CD4-positive, alpha-beta T cell treated with Interferon gamma for 1 hour (primary cell): Measurements from ENCODE around the gene TMCO4.
"Not testable (repeated sequence)": the region's sequence is repeated elsewhere in the genome, so short reads cannot be mapped to it uniquely, and the experiment has no call there.

Source experiments
- DNase-seq: peaks from one replicate; pipeline ENCODE4 v3.0.0-alpha.2; 2020

The TMCO4 gene

DNA sequence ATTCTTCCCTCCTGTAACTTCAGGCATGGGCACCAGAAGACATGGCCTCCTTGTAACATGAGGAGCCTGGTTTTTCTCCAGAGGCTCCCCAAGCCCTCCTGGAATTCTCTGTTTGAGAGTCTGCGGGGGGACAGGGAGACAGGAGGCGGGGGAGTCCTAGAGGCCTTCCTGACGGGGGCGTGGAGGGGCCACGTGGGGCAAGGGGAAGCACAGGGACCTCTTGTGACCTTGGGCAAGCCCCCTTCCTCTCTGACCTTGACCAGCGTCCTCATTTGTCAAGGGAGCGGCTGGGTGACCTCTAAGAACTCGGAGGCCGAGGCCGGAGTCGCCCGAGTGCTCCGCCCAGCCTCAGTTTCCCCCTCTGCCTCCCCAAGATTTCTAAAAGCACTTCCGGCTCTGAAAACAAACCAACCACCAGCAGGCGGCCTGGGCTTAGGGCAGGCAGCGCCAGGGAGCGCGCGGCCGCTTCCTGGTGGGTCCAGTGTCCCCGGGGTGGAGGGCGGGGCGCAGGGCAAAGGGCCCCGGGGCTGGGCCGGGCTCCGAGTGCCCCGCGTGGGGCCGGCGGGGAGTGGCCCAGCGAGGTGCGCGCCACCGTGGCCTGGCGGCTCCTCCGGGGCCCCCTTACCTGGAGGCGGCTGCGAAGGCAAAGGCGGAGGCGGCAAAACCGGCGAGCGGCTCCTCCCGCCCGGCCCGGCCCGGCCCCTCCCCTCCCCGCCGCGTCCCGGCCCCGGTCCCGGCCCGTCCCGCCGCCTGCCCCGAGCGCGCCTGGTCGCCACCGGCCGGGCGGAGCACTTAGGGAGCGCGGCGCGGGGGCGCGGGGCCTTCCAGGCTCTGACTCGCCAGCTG, at the start of gene TMCO4:
TSS of gene TMCO4 (minus strand) at position 687 of the 846 bp plus-strand sequence. CDS start 19,158 bp downstream, outside the sequence.
- DNase-seq: peak; percentile 37

DNA sequence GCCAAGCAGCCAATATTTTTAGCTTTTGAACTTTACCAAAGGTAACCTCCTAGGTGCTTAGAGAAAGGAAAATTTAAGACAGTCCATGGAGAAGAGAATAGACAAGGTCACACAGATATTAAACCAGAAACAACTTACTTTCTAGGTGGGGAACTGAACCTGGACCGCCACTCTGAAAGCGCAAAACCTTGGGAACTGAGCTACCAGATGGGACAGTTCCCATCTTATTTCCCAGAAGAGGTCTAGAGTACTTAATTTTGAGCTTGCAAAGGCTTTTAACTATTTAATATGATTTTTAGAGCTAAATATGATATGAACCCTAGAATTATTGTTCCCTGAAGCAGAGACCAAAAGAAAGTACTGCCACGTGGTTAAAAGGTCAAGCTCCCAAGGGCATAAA, 49.6 kb upstream of the TMCO4 start:
- not testable (repeated sequence) for DNase-seq

DNA sequence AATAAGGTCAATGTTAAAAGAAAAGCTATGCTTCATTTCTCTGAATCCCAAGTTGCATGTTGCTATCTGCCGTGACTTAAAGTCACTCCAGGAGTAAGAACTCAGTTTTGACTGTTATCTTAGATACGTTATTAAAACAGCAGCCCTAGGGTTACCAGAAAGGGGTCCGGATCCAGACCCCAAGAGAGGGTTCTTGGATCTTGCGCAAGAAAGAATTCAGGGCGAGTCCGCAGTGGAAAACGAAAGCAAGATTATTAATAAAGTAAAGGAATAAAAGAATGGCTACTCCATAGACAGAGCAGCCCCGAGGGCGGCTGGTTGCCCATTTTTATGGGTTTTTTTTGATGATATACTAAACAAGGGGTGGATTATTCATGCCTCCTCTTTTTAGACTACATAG, 47.6 kb upstream of the TMCO4 start:
- not testable (repeated sequence) for DNase-seq

DNA sequence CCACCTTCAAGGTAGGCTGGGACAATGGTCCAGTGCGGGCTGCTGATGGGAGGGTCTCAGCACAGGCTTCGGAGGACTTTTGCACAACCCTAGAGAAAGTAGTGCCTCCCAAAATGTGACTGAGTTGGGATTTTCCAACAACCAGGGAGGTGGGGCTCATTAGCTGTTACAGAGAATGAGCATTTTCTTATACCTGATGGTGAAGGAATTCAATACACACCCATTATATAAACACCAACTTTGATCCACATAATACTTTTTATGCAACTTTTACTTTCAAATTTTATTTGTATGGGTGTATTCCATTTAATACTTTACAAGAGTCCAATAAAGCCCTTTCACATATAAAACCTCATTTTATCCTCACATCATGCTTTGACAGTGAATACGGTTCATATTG, 46.6 kb upstream of the TMCO4 start:
- DNase-seq: no peak

DNA sequence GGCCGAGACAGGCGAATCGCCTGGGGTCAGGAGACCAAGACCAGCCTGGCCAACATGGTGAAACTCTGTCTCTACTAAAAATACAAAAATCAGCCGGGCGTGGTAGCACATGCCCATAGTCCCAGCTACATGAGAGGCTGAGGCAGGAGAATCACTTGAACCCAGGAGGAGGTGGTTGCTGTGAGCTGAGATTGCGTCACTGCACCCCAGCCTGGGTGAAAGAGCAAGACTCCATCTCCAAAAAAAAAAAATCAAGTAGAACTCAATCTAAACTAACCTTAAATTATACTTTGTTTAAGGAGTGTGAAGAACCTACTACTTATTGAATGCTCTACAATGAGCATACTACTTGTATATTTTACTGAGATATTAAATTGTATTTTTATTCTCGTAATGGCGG, 45.8 kb upstream of the TMCO4 start:
- DNase-seq: no peak

DNA sequence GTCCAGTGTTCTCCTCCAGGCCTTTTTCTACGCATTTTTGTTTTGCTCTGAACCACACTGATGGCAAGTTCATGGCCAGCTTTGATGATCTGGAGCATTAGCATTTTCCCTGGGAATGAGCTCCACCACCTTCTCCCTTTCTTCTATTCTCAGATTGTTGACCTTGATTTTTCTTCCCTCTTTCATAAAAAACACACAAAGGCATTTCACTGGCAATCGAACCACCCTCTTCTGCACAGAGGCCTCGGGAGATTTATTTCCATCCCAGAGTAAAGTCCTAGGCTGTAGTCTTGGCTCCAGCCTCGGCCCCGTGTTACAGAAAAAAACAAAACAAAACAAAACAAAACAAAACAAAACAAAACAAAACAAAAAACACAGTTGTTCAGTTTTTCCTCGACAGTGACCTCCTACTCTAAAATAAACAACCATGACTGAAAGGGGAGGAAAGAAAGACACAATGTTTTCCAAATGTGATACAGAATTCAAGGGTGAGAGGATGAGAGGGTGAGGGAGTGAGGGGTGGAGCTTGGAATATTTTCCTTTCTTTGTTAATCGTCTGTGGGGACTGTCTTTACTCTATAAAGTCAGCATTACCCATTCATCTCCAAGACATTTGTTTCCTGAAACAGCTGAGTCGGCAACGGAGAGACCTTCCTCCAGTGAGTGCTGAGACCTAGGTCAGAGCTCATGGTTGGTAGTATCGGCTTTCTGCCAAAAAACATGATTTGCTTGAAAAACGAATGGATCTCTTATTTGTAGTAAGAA, 45.2 kb upstream of the TMCO4 start:
- DNase-seq: no peak

DNA sequence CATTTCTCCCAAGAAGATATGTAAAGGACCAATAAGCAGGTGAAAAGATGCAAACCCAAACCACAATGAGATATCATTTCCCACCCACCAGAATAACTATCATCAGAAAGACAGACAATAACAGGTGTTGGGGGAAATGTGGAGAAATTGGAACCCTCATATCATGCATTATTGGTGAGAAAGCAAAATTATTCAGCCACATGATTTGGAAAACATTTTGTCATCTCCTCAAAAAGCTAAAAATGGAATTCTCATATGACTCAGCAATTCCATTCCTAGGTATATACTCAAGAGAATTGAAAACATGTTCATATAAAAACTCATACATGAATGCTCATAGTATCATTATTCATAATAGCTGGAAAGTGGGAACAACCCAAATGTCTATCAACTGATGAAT, 40.5 kb upstream of the TMCO4 start:
- no peak for DNase-seq

DNA sequence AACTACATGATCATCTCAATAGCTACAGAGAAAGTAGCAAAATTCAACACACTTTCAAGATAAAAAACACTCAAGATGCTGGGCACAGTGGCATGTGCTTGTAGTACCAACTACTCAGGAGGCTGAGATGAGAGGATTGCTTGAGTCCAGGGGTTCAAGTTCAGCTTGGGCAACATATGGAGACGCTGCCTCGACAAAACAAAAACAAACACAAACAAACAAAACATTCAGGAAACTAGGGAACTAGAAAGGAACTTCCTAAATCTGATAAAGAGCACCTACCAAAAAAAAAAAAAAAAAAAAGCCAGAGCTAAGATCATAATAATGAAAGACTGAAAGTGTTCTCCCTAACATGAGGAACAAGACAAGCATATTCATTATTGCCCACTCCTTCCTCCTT, 38.1 kb upstream of the TMCO4 start:
- no peak for DNase-seq

DNA sequence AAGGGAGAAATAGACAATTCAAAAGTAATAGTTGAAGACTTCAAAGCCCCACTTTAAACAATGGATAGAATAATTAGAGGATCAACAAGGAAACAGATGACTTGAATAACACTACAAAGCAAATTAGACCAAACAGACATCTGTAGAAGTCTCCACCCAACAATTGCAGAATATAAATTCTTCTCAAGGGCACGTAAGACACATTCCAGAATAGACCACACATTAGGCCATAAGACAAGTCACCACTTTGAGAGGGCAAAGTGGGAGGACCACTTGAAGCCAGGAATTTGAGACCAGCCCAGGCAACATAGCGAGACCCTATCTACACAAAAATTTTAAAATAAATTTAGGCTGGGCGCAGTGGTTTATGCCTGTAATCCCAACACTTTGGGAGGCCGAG, 35.9 kb upstream of the TMCO4 start:
- DNase-seq: no peak

DNA sequence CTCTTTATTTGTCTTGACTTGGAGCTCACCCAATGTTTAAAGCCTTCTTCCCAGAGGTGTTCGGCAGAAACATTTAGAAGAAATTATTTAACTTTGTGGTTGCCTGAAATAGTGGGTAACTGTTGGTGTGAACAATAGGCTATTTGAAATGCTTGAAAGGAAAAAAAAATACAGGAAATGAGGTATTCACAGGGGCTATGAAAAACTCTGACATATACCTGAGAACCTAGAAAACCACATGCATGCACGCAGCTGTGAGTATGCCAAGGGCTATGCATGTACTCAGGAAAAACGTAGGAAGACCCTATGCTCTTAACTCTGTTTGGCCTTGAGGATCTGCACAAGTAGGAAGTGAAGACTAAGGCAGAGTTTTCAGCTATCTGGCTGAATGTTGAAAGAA, 31.7 kb upstream of the TMCO4 start:
- DNase-seq: no peak

DNA sequence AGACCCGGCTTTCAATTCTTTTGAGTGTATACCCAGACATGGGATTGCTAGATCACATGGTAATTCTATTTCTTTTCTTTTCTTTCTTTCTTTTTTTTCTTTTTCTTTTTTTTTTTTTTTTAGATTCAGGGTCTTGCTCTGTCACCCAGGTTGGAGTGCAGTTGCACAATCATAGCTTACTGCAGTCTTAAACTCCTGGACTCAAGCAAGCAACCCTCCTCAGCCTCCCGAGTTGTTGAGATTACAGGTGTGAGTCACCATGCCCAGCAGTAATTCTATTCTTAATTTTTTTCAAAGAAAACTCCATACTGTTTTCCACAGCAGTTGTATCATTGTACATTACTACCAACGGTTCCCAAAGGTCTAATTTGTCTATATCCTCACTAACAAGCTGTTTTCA, 28.8 kb upstream of the TMCO4 start:
- no peak for DNase-seq

DNA sequence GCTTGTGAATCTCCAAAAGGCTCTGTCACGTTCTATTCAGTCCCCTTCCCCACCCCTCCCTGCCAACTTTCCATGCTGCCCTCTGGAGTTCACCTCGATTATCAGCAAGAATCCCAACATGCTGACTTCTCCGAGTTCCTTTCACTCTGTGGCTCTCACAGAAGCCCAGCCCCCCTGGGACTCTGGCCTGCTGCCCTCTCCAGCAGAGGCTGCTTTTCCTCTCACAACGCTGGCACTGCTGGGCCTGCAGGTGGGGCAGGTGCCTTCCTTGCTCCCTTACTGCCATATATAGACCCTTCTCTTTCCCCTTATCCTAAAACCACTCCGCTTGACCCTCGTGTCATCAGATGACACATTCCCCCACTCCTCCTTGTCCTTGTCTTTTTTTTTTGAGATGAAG, 25.6 kb upstream of the TMCO4 start:
- DNase-seq: no peak

DNA sequence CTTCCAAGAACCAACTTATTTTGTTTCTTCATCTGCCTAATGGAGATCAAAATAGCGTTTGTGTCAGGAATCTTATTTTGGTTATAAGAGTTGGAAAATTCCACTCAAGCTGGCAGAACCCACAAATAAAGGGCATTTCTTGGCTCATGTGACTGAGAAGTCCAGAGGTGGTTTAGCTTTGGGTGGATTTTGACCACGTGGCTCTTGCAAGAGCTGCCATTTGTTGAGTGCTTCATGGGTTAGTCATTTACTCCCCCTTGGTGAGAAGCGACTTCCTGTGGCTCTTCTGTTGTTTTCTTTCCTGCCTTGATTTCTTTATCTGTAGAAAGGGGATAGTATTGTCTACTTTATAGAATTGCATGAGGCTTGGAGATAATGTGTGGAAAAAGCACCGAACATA, 24.8 kb upstream of the TMCO4 start:
- no peak for DNase-seq

DNA sequence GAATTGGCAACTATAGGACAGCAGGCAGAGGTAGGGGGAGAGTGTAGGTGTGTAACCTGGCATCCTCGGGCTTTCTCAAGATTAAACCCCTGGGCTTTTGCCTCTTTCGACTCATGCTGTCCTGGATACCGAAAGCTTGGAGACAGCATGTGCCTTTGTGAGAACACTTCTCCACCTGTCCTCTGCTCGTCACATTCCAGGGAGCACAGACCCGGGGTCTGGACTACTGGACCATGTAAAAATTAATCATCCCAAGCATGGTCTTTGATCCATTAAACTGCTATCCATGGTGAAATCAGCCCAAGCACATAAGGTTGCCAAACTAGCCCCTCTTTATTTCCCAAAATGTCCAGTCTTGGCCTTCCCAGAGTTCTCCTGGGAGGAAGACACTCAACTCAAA, 24.3 kb upstream of the TMCO4 start:
- no peak for DNase-seq

DNA sequence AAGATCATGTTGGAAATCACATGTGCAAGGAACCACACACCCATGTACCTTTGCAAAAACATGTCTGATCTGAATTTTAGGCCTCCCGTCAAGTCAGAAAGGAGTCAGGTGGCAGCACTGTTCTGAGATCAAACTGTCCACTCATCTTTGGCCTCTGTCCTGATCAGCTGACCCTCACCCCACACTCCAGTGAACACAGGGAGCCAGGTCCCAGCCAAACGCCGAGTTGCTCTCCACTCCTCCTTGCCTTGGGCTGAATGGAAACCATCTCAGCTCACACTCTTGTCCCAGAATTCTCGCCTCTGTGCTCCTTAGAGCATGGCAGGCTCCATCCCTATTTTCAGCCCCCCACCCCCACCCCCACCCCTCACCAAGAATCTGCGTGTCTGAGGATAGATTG, 20.0 kb upstream of the TMCO4 start:
- no peak for DNase-seq

DNA sequence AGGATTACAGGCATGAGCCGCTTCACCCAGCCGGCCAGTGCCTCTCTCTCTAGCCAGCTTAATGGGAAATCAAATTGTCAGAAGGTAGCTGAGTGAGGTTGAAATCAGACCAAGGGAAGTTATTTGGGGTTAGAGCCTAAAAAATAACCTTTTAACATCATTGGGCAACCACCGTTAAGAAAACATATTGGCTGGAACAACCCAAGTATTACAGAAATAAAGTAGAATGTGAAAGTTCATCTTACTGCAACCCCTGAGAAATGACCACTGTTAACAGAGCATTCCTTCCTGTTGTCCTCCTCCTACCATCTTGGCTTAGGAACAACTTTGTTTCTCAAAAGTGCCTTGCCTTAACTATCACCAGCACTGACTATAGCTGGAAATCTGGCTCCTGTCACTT, 18.6 kb upstream of the TMCO4 start:
- DNase-seq: no peak

DNA sequence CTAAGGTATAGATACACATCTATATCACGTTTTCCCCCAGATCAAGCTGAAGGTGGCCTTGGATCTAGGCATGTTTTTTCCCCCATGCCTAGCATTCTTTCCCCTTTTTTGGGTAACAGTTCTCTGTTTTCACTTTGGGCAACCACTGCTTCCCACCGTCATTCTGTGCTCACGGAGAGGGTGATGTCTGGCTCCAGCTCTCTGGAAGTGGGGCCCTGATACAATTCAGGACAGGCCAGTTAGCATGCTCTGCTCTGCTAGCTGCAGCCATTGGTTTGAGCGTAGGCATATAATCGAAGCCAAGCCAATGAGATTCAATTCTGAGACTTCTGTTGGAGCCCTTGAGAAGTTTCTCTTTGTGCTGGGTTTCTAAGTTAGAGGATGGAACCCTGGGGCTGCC, 17.4 kb upstream of the TMCO4 start:
- DNase-seq: no peak

DNA sequence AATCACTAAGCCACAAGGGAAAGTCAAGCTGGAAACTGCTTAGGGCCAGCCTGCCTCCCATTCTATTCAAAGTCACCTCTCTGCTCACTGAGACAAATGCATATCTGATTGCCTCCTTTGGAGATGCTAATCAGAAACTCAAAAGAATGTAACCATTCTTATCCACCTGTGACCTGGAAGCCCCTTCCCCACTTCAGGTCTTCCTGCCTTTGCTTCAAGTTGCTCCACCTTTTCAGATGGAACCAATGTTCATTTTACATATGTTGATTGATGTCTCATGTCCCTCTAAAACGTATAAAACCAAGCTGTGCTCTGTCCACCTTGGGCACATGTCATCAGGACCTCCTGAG, 17.0 kb upstream of the TMCO4 start:
- DNase-seq: not testable (repeated sequence)

DNA sequence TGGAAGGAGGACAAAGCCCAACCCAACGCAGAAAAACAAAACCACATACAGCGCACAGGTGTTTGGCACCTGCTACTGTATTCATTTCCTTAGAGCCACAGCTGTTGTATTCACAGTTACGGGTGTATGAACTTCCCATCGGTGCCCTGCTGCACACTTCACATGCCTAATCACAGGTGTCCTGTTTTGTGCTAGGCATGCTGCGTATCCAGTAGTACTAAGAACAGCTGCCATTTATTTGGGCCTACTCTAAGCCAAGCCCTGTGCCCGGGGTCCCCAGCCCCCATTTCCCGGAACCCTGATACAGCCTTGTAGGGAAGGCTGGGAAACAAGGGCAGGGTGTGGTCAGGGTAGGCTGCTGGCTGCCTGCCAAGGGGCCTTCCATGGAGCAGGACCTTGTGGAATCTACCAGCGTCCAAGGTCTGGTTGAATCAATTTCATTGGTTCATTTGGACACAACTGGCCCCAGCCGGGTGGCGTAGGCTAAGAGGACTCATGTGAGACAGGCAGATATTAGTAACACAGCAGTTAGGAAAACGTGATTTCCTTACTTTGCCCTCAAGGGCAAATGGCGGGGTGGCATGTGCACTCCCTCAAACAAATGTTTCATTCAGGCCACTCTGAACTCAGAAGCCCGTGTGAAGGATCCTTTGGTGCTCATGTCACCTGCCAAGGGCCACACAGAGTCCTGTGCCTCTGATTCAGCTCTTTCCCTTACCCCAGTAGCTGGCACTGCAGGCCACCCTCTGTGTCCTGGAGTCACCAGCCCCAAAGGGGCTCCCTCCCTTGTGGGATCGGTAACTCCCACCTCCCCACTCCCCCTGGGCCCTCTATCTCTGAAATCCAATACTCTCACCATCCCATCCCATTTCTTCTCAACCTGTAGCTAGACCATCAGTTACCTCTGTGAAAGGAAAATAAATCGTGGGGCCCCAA, 16.4 kb upstream of the TMCO4 start:
- no peak for DNase-seq

DNA sequence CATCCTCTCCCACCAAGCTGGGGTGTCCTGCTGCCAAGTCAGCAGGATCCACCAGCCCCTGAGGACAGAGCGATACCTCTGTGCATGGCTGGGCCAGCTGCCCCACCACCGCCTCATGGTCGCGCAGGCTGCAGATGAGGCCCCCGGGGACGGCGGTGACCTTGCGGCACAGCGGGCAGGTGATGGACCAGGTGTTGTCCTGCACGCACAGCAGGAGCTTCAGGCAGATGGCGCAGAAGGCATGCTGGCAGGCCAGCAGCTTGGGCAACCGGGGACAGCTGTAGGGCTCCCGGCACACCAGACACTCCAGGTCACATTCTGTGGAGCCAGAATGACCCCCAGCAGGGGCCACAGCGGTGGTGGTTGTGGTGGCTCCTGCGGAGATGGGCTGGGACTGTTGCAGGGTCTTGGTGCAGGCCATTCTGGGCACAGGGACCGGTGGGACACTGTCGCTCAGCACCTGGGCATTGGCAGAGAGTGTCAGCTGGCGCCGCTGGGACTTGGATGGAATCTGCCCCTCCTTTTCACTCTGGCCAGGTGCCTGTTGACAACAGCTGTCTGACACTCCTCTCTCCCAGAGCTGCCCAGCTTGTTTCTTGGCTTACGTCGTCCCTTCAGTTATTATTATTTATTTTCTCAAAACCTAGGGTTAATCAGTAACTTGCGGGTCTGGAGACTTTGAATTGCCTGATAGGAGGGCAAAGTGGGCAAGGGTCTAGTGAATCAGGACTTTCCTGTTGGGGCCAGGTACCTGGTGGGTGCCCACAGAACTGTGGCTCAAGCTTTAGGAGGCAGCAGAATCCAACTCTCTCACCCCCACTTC, 15.2 kb upstream of the TMCO4 start, which contains the start of gene RNF186:
TSS of gene RNF186 (minus strand) at position 603 of the 823 bp plus-strand sequence. CDS start at position 421, 182 bp downstream.
- no peak for DNase-seq

DNA sequence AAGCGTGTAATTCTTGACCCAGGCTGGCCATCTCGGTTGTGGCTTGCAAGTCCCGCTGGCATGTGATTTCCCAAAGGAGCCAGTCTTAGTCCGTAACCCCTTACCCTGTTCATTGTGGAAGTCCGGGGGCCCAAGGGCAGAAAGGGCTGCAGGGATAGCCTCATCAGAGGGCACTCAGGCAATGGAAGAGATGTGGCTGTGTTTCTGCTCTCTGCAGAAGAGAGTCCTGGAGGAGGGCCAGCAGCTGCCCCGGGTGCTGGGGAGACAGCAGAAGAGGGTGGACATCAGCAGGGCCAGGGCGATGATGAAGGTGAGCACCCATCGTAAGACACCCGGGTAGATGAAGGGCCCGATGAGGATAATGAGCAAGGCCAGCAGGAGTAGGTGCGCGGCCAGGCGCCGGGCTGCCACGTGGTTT, 14.5 kb upstream of the TMCO4 start:
- DNase-seq: no peak

DNA sequence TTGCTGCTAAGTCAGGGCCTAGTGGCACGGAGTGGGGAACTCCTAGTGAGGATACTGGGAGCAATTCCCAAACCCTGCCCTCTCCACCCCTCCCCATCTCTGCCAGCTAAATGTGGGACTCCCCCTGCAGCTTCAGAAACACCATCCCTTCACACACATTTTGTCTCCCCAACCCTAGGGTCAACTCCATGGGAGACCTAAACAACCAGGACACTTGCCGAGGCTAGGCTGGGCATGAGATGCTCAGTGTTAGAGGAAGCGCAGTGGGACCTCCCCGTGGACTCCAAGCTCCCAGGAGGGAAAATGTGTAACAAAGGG, 13.9 kb upstream of the TMCO4 start:
- no peak for DNase-seq
